Fibroblast of villous mesenchyme (primary cell): ENCODE data around the gene OR5D18. TPM values are rescaled to one million over a fixed set of nuclear protein-coding genes. Genes with fewer than 3 reads are reported as not detected.

Experiments used
- DNase-seq: peaks from one replicate; pipeline ENCODE4 v3.0.0-alpha.2; 2010; ENCODE audit warnings: low read depth
- H3K4me3 ChIP-seq: 2 replicates; pipeline ENCODE4 v1.5.1; 2011; ENCODE audit warnings: low read depth, mild to moderate bottlenecking, low read length
- CTCF ChIP-seq: IDR thresholded peaks from 2 replicates; pipeline ENCODE4 v1.5.1; 2012; ENCODE audit warnings: low read depth, mild to moderate bottlenecking, low read length; ENCODE audit not compliant: insufficient read depth
- total RNA-seq: library from RNA; depleted of rRNA; stranded (reverse); fragments of >200 nt; gene quantifications from 2 replicates; pipeline ENCODE4 v1.2.3, GENCODE V29; 2012

The OR5D18 gene
- total RNA-seq, result not detected in 2 replicates

DNA sequence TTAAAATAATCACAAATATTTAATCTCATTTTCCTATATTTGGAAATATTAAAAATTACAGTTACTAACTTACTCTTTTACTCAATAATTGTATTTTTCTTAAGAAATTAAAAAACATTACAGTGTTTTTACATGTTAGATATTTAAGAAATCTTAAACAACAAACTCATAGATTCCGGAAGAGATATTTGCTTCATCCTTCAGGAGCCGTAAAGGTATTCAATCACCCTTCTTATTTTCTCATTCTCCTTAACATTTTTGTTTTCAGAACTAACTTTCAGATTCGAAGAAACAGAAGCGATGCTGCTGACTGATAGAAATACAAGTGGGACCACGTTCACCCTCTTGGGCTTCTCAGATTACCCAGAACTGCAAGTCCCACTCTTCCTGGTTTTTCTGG is at the start of gene OR5D18:
Gene OR5D18 (plus strand): TSS at position 301 of the 400 bp plus-strand sequence. CDS start 0 bp downstream, at position 301.
- H3K4me3 ChIP-seq, result no peak within 1 kb of the TSS
- DNase-seq, result no peak
- no peak for TF ChIP-seq CTCF

DNA sequence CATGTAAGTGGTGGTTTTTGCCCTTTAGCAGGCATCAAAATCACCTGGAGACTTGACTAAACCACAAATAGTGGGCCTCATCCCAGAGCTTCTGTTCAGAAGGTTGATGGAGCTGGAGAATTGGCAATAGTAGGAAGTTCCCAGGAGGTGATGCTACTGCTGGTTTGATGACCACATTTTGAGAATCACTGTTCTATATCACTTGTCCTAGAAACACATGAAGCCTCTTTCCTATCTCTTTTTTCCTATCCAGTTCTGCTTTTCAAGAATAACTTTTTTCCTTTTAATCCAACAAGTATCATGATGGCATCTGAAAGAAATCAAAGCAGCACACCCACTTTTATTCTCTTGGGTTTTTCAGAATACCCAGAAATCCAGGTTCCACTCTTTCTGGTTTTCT is 46.3 kb upstream of the OR5D18 start, which contains the start of gene OR5D13:
Gene OR5D13 (plus strand): TSS at position 301 of the 400 bp plus-strand sequence. CDS start 0 bp downstream, at position 301.
- no peak within 1 kb of the TSS for H3K4me3 ChIP-seq
- TF ChIP-seq CTCF, result no peak
- no peak for DNase-seq

GRCh38 chr11:55791606-55792005 is 27.8 kb upstream of the OR5D18 start:
- no peak for TF ChIP-seq CTCF
- no peak for DNase-seq
- H3K4me3 ChIP-seq, result no peak overlapping the region

DNA sequence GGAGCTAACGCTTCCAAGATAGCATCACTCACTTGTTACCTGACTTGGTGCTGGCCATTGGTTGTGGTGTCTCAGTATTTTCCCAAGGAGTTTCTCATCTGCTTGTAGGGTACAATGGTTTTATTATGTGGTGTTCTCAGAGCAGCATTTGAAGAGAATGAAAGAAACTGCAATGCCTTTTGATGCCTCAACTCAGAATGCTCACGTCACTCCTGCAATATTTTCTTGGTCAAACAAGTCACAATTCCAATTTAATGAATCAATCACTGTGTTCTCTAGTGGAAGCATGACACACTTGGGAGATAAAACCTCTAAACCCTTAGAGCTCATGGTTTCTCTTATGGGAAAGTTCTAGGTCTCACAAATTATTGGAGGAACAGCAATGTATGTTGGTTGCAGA is 26.1 kb upstream of the OR5D18 start:
- H3K4me3 ChIP-seq, result no peak overlapping the region
- no peak for DNase-seq
- TF ChIP-seq CTCF, result no peak

DNA sequence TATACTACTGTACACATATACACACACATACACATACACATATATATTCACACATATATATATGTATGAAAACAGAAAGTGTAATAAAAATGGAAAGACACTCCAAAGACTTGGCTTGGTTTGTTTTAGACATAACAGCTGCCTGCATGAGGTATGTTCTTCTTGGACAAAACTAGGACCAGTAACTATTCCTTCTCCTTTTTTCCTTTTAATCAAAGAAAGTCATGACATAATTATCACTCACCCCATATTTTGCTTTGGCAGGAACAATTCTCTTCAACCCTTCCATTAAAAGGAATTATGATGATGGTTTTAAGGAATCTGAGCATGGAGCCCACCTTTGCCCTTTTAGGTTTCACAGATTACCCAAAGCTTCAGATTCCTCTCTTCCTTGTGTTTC is 24.2 kb upstream of the OR5D18 start, which contains the start of gene OR5D14:
Gene OR5D14 (plus strand): TSS at position 301 of the 400 bp plus-strand sequence. CDS start 0 bp downstream, at position 301.
- H3K4me3 ChIP-seq, result no peak within 1 kb of the TSS
- no peak for DNase-seq
- no peak for TF ChIP-seq CTCF

DNA sequence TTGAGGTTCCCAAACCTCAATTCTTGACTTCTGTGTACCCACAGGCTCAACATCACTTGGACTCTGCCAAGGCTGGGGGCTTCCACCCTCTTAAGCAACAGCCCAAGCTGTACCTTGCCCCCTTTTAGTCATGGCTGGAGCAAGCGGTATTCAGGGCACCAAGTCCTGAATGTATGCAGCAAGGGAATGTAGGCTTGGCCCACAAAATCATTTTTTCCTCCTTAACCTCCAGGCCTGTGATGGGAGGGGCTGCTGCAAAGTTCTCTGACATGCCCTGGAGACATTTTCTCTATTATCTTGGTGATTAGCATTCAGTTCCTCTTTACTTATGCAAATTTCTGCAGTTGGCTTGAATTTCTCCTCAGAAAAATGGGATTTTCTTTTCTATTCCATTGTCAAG is 13.2 kb upstream of the OR5D18 start:
- no peak for DNase-seq
- no peak for TF ChIP-seq CTCF
- no peak overlapping the region for H3K4me3 ChIP-seq

DNA sequence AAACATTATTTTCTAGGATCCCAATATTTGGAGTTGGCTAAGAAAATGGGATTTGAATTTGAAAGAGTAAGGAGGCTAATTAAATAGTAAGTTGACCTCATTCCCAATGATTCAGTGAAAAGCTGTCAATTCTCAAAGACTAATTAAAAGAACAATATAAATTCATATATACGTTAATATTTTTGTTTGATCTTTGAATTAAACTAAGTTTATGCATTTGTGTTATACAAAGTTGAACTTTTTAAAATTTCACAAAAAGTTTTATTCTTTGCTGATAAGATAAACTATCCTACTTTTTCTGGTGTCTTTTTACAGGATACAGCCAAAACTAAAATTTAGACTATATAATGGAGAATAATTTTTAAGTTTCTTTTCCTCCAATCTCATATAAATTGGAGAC is 8.4 kb upstream of the OR5D18 start, which contains the start of gene OR5L1:
Gene OR5L1 (plus strand): TSS at position 301 of the 400 bp plus-strand sequence. CDS start 100 bp downstream, outside the sequence.
- no peak for TF ChIP-seq CTCF
- no peak within 1 kb of the TSS for H3K4me3 ChIP-seq
- DNase-seq, result no peak
